SK-N-SH (cell line): Measurements from ENCODE around the gene TLR7.
A peak's percentile ranks its signal among the peaks of the same experiment; 100 is the strongest.

ENCODE experiments used
- EP300 ChIP-seq, 2 experiments: IDR thresholded peaks; 2 replicates each; pipeline versions ENCODE4 v1.4.0 to v1.6.1; 2012; ENCODE audit warnings: borderline replicate concordance in 1 of 2, low read depth in 1 of 2, low read length in 1 of 2
- EZH2phosphoT487 ChIP-seq: fragments of 200-600 bp; sonication (generic); IDR thresholded peaks from 2 replicates; pipeline ENCODE4 v1.6.1; 2017; ENCODE audit warnings: low read depth, mixed run types, mild to moderate bottlenecking, antibody characterized with exemption, moderate library complexity, borderline replicate concordance
- GABPA ChIP-seq: IDR thresholded peaks from 2 replicates; pipeline ENCODE4 v1.4.0; 2012; ENCODE audit warnings: low read depth, mild to moderate bottlenecking
- MXI1 ChIP-seq: IDR thresholded peaks from 2 replicates; pipeline ENCODE4 v1.6.1; 2012; ENCODE audit warnings: mild to moderate bottlenecking, low read depth, low read length, improper control_type of control experiment
- POLR2AphosphoS5 ChIP-seq: IDR thresholded peaks from 2 replicates; pipeline ENCODE4 v1.6.1; 2012; ENCODE audit warnings: low read depth, low read length
- SIN3A ChIP-seq: IDR thresholded peaks from 2 replicates; pipeline ENCODE4 v1.6.1; 2012; ENCODE audit warnings: low read depth, mild to moderate bottlenecking, low read length, moderate library complexity, borderline replicate concordance
- SMC3 ChIP-seq: IDR thresholded peaks from 2 replicates; pipeline ENCODE4 v1.6.1; 2012; ENCODE audit warnings: low read depth, low read length, improper control_type of control experiment
- TCF12 ChIP-seq: IDR thresholded peaks from 2 replicates; pipeline ENCODE4 v1.4.0; 2012
- TF ChIP-seq, protein P1 (sequence below): fragments of 200-600 bp; sonication (generic); IDR thresholded peaks from 2 replicates; pipeline ENCODE4 v1.6.1; 2017; ENCODE audit warnings: antibody characterized with exemption, mild to moderate bottlenecking, moderate library complexity
- TF ChIP-seq, protein P2 (sequence below): IDR thresholded peaks from 2 replicates; pipeline ENCODE4 v1.6.1; 2012; ENCODE audit warnings: mild to moderate bottlenecking, low read depth, low read length, moderate library complexity
- TF ChIP-seq, protein P3 (sequence below): IDR thresholded peaks from 2 replicates; pipeline ENCODE4 v1.4.0; 2012; ENCODE audit warnings: low read depth, borderline replicate concordance

DNA sequence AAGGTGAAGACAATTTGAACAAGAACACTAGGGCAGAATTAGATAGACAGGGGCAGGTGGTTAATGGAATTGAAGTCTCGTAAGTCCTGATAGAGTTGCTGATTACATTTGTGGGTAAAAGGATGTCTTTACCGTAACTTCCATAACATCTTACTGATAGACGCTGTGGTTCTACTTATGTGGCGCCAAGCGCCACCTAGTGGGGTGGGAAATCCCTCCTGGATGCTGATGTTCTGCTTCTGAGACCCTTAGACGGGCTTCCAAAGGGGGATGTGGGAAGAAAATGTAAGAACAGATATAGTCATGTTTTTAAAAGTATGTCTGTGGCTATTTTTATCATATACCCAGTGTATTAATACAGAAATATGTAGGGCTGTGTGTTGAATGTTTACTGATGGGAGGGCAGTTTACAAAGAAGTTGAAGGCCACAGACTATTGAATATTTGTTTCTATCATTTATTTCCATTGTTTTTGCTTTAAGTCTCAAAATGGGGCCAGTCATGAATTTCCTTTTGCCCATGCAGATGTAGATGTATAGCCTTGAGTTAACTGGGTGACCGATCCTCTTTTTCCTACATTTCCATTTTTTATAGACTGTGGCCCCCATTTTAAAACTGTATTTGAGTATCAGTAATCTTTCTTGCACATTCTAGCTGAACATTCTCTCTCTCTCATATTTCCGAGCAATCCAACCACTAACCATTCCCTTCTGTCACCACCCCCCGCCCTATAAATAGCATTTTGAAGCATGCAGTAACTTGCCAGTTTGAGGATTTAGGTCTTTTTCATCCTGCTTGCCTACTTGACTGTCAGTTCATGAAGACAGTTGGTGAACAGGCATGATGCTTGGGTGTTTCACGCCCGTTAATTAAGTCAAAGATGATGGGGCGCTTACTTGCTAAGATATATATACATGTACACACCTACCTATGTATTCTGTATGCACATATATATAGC lies 27.5 kb downstream of the TLR7 start:
- TF ChIP-seq GABPA (no peak), SMC3 (peak; percentile 74), EP300 (IDR thresholded peaks at IDR 0.05; ENCODE audit: borderline replicate concordance in 1 of 2, low read depth in 1 of 2, low read length in 1 of 2) (no peak), POLR2AphosphoS5 (no peak), MXI1 (no peak), TCF12 (no peak), EZH2phosphoT487 (no peak), SIN3A (no peak)
- TF ChIP-seq, protein P1, sequence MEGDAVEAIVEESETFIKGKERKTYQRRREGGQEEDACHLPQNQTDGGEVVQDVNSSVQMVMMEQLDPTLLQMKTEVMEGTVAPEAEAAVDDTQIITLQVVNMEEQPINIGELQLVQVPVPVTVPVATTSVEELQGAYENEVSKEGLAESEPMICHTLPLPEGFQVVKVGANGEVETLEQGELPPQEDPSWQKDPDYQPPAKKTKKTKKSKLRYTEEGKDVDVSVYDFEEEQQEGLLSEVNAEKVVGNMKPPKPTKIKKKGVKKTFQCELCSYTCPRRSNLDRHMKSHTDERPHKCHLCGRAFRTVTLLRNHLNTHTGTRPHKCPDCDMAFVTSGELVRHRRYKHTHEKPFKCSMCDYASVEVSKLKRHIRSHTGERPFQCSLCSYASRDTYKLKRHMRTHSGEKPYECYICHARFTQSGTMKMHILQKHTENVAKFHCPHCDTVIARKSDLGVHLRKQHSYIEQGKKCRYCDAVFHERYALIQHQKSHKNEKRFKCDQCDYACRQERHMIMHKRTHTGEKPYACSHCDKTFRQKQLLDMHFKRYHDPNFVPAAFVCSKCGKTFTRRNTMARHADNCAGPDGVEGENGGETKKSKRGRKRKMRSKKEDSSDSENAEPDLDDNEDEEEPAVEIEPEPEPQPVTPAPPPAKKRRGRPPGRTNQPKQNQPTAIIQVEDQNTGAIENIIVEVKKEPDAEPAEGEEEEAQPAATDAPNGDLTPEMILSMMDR, result peak; percentile 78
- TF ChIP-seq, protein P2, sequence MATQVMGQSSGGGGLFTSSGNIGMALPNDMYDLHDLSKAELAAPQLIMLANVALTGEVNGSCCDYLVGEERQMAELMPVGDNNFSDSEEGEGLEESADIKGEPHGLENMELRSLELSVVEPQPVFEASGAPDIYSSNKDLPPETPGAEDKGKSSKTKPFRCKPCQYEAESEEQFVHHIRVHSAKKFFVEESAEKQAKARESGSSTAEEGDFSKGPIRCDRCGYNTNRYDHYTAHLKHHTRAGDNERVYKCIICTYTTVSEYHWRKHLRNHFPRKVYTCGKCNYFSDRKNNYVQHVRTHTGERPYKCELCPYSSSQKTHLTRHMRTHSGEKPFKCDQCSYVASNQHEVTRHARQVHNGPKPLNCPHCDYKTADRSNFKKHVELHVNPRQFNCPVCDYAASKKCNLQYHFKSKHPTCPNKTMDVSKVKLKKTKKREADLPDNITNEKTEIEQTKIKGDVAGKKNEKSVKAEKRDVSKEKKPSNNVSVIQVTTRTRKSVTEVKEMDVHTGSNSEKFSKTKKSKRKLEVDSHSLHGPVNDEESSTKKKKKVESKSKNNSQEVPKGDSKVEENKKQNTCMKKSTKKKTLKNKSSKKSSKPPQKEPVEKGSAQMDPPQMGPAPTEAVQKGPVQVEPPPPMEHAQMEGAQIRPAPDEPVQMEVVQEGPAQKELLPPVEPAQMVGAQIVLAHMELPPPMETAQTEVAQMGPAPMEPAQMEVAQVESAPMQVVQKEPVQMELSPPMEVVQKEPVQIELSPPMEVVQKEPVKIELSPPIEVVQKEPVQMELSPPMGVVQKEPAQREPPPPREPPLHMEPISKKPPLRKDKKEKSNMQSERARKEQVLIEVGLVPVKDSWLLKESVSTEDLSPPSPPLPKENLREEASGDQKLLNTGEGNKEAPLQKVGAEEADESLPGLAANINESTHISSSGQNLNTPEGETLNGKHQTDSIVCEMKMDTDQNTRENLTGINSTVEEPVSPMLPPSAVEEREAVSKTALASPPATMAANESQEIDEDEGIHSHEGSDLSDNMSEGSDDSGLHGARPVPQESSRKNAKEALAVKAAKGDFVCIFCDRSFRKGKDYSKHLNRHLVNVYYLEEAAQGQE, result no peak
- TF ChIP-seq, protein P3, sequence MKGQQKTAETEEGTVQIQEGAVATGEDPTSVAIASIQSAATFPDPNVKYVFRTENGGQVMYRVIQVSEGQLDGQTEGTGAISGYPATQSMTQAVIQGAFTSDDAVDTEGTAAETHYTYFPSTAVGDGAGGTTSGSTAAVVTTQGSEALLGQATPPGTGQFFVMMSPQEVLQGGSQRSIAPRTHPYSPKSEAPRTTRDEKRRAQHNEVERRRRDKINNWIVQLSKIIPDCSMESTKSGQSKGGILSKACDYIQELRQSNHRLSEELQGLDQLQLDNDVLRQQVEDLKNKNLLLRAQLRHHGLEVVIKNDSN, result no peak
